GM18508 (cell line): ENCODE measurements around the gene FOXP3.

ENCODE experiments used
- ATAC-seq: cut with Tn5 transposase; IDR thresholded peaks from one replicate; pipeline ENCODE4 v1.9.1; 2021; ENCODE audit warnings: moderate number of reproducible peaks; ENCODE audit not compliant: insufficient read depth, unreplicated experiment

FOXP3 gene

DNA sequence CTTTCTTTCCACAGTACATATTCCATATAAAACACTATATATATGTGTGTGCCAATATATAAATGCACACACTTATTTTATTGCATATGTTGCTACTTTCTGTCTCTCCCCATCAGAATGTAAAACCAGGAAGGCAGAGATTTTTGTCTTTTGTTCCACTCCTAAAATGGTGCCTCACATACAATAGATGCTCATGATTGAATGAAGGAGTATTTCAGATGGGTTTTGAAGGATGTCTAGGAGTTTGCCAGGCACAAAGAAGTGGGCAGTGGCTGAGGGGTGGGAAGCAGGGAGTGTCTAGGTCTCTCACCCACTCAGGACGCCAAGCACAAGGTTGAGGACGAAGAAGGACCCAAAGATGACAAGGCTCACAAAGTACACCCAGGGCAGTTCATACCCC lies 36.8 kb downstream of the FOXP3 start:
- ATAC-seq = no peak

- ATAC-seq = no peak
Observed at GRCh38 chrX:49226946-49227345, 37.6 kb downstream of the FOXP3 start.

DNA sequence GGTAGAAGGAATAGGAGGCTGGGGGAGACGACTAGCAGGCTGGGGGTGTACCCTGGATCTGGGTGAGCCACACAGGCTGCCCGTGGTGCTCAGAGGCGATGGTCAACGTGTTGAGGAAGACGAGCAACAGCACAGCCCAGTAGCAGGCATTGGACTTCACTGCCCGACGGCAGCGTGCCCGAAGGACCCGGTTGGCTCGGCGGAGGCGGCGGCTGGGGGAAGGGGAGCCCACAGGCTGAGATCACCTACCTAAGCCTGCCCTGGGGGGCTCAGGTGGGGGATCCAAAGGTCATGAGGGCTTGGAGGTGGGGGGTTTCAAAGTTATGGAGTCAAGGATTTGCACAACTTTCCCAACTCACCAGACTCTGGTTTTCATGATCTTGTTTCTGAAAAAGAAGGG lies 38.7 kb downstream of the FOXP3 start:
- ATAC-seq = no peak

GRCh38 chrX:49221868-49222267 lies 42.6 kb downstream of the FOXP3 start:
- no peak for ATAC-seq

GRCh38 chrX:49220100-49220499 lies 44.4 kb downstream of the FOXP3 start:
- ATAC-seq = no peak

DNA sequence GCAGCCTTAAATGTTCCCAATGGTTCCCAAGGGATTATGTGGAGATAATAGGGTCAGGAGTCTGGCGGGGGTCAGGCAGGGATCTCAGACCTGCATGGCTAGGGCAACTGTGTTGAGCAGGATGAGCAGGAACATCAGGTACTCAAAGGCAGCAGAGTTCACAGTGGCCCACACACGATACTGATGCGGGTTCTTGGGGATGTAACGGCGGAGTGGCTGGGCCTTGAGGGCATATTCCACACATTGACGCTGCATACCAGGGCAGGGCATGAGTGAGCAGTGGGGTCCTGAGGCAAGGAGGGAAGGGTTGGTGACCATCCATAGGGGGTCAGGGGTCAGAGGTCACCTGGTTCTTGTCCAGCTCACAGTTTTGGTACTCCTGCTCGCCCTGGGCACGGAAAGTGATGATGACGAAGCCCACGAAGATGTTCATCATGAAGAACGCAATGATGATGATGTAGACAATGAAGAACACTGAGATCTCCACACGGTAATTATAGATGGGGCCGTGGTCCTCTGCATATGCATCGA lies 49.4 kb downstream of the FOXP3 start:
- no peak for ATAC-seq

- no peak for ATAC-seq
Observed at GRCh38 chrX:49214416-49214815, 50.1 kb downstream of the FOXP3 start.

- ATAC-seq = no peak
Observed at GRCh38 chrX:49212861-49213260, 51.6 kb downstream of the FOXP3 start.

DNA sequence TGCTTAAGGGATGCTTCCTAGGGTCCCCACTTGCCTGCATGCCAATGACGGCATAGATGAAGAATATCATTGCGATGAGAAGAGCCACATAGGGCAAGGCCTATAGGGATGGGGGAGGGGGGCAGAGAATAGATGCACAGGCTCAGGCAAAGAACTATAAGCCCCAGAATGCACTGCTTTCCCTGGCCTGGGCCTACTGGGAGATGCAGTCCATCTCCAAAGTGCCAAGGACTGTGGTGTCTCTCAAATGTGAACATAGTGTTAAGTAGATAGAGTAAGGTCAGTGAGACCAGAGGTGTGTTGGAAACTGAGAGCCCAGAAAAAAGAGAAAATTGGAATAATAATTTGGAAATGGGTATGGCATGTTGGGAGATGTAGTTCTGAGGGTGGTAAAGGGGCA lies 52.3 kb downstream of the FOXP3 start:
- ATAC-seq = no peak

GRCh38 chrX:49211074-49211473 lies 53.4 kb downstream of the FOXP3 start:
- ATAC-seq = no peak

- ATAC-seq = no peak
Observed at GRCh38 chrX:49210406-49210805, 54.1 kb downstream of the FOXP3 start.

GRCh38 chrX:49209434-49210251 lies 54.9 kb downstream of the FOXP3 start:
- ATAC-seq = no peak

- no peak for ATAC-seq
Observed at GRCh38 chrX:49208399-49208798, 56.1 kb downstream of the FOXP3 start.

DNA sequence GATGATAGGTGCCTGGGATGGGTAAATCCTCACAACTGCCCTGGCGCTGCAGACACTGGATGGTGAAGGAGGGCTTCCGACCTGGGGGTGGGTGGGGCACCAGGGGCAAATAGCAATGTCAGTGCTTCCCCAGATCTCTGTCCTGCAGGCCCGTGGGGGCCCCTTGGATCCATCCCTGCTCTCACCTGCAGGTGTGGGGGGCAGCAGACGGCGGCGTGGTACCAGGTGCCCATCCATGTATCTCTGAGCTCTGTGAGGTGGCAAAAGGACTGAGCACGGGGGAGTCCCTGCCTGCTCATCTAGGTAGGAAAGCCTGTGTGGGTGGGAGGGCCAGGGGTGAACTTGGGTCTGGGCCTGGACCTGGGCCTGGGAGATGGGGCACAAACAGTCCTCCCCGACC lies 58.0 kb downstream of the FOXP3 start:
- no peak for ATAC-seq

DNA sequence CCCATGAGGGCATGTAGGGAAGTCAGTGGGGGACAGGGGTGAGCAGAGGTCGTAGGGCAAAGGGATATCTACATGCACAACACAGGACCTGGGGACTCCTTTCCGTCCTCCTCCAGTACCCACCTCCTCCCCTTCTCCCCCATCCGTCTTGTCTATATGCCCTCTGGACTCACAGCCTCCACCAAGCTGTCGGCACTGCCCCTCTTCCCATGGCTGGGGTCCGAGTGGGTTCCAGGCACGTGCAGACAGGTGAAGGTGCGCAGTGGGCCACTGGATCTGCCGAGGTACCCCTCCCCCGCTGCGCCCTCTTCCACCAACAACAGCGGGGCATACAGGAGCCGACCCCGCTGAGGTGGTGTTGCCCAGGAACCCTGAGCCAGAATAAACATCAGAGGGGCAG lies 59.1 kb downstream of the FOXP3 start:
- ATAC-seq = no peak

GRCh38 chrX:49204709-49205108 lies 59.8 kb downstream of the FOXP3 start:
- ATAC-seq = no peak

- ATAC-seq = no peak
Observed at GRCh38 chrX:49204017-49204416, 60.5 kb downstream of the FOXP3 start.

DNA sequence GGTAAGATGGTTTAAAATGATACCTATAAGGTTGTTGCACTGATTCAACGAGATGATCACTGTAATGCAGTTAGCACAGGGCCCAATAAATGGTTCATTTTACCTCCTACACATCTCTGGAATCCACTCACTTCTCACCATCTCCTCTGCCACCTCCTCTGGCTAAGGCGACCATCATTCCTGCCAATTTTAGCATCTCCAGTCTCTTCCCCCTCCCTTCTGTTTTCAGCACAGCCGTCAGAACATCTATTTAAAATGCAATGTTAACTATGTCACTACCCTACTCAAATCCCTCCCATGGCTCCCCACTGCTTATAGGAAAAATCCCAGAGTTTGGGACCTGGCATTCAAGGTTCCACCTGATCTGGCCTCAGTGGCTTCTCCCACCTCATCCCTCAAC lies 61.0 kb downstream of the FOXP3 start:
- ATAC-seq = no peak

DNA sequence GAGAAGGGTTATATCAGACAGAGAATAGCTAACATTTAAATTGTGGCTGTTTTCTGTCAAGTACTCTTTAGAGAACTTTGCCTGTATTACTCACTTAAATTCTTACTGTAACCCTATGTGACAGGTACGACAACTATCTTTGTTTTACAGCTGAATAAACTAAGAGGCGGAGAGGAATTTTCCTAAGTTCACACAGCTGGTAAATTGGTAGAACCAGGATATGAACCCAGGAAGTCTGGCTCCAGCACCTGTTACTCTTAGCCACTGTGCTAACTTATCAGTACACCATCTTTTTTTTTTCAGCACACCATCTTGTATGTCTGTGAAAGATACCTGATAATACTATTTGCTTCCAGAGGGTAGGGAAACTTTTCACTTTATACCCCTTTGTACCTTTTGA lies 62.5 kb downstream of the FOXP3 start:
- no peak for ATAC-seq
